ENCODE data around the gene ATF6B. TPM values are rescaled to one million over a fixed set of nuclear protein-coding genes. Genes with fewer than 3 reads are reported as not detected.

Gene ATF6B
- total and polyA plus RNA-seq, 9 donors: 11.7 to 53.3 (median 46.5) TPM

DNA sequence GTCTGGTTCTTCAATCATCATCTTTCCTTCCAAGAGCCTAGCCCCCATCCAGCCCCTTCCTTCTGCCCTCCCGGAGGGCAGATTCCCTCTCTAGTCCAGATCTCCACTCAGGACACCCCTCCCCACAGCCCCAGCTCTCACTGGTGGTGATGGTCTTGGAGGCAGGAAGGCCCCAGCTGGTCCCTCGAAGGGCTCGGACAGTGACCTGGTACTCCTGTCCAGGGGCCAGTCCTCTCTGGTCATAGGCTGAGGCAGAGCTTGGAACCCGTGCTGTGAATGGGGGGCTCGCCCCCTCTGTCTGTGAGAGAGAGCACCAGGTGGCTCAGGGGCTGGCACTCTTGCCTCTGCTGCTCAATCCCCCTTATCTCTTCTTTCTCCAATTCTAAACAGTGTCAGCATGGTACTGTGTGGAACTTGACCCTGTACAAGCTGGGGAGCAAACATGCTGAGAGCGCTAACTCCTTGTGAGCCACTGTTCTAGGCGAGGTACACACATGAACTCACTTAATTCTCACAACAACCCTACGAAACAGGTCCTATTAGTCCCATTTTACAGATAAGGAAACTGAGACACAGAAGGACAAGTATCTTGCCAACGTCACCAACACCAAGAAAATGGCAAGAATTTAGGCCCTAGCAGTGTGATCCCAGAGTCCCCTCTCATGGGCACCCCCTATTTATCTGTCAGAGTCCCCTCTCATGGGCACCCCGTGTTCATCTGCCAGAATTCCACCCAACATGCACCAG is 38.8 kb downstream of the ATF6B start:
- Histone ChIP-seq H3K9me3 (replicated peaks; ENCODE audit: control insufficient read depth, low read depth, low read length) (no peaks in the 10 kb centered on the region), H3K4me1 (ENCODE audit: control insufficient read depth, insufficient read depth, low read length) (peaks cover 16% of the 10 kb centered on the region), H3K27me3 (ENCODE audit: control insufficient read depth, insufficient read depth, low read length) (peaks cover 9% of the 10 kb centered on the region), H3K4me3 (ENCODE audit: low read length) (no peak overlapping the region), H3K36me3 (ENCODE audit: control insufficient read depth, insufficient read depth, low read length) (peaks cover 38% of the 10 kb centered on the region), H3K27ac (ENCODE audit: low read length) (no peak overlapping the region)
- DNase-seq: no peak
- 83% methylated on average over 8 of the region's 10 CpGs for WGBS (ENCODE audit: insufficient coverage)

DNA sequence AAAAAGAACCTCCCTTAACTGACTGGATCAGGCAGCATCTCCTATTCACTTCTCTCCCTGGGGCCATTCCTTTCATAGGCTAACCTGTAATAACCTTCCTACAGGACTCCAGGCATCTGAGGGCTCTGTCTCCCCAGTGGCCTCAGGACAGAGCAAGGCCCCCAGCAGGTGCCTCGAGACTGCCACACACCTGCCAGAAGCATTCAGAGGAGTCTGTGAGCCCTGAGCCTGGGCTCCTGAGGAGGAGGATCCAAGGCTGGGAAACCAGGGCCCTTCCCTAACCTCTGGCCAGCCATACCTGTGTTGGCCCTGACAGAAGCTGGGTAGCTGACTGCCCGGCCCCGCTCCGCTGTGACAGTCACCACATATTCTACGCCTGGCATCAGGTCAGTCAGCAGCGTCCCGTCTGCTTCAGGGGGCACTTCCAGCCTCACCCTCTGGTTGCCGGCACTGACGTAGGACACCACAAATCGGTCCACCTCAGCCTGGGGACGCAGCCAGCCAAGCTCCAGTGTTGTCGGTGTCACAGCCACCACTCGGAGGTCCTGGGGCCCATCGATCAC is 39.5 kb downstream of the ATF6B start:
- H3K9me3 ChIP-seq (replicated peaks; ENCODE audit: control insufficient read depth, low read depth, low read length): no peaks in the 10 kb centered on the region
- peaks cover 9% of the 10 kb centered on the region for H3K27me3 ChIP-seq (ENCODE audit: control insufficient read depth, insufficient read depth, low read length)
- peaks cover 16% of the 10 kb centered on the region for H3K4me1 ChIP-seq (ENCODE audit: control insufficient read depth, insufficient read depth, low read length)
- 88% methylated on average over 9 of the region's 14 CpGs for WGBS (ENCODE audit: insufficient coverage)
- peak; percentile 17 for DNase-seq
- peaks cover 45% of the 10 kb centered on the region for H3K36me3 ChIP-seq (ENCODE audit: control insufficient read depth, insufficient read depth, low read length)
- H3K27ac ChIP-seq (ENCODE audit: low read length): no peak overlapping the region
- no peak overlapping the region for H3K4me3 ChIP-seq (ENCODE audit: low read length)

DNA sequence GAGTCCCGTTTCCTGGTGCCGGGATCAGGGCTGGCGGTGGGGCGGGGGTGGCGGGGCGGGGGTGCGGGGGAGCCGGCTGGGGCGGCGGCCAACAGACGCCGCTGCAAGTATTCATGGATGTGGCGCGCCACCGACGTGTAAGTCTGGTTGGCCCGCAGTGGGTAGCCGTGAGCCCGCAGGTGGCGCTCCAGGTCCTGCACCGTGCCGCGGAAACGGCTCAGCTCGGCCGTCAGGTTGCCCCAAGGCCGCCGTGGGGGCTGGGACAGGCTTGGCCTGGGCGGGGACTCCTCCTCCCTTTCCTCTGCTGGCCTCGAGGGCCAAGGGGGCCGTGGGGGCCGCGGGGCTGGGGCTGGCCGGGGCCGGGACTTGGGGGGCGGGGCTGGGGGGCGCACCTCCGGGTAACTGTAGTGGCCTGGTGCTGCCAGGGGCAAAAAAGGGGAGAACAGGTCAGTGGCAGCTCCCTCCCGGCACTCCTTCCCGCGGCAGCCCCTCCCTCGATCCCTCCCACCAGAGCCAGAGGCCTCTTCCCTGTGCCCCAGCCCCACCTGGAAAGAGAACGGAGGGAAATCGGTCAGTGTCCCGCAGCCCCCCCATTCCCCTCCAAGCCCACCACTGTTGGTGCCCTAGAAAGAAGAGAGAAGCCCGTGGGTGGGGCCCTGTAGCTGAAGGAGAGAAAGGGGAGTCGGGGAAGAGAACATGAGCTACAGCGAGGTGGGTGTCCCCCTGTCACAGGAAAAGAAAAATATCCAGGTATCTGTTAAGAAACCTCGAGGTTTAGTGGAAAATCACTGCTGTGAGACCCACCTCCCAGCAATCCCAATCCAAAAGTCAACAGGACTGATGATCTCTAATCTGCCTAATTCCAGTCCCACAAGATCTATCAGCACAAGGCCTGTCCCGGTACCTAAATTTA is 40.2 kb downstream of the ATF6B start:
- Histone ChIP-seq H3K9me3 (replicated peaks; ENCODE audit: control insufficient read depth, low read depth, low read length) (no peaks in the 10 kb centered on the region), H3K36me3 (ENCODE audit: control insufficient read depth, insufficient read depth, low read length) (peaks cover 48% of the 10 kb centered on the region), H3K27ac (ENCODE audit: low read length) (peak overlapping the region; percentile 25), H3K4me3 (ENCODE audit: low read length) (no peak overlapping the region), H3K27me3 (ENCODE audit: control insufficient read depth, insufficient read depth, low read length) (peaks cover 9% of the 10 kb centered on the region), H3K4me1 (ENCODE audit: control insufficient read depth, insufficient read depth, low read length) (peaks cover 21% of the 10 kb centered on the region)
- DNase-seq: peak; percentile 84
- WGBS (ENCODE audit: insufficient coverage): 6% methylated on average over 22 of the region's 50 CpGs

GRCh38 chr6:32086661-32087573 is 41.1 kb downstream of the ATF6B start:
- peaks cover 9% of the 10 kb centered on the region for H3K27me3 ChIP-seq (ENCODE audit: control insufficient read depth, insufficient read depth, low read length)
- no peak overlapping the region for H3K4me3 ChIP-seq (ENCODE audit: low read length)

GRCh38 chr6:32085759-32086459 is 42.1 kb downstream of the ATF6B start:
- DNase-seq: no peak
- peaks cover 9% of the 10 kb centered on the region for H3K27me3 ChIP-seq (ENCODE audit: control insufficient read depth, insufficient read depth, low read length)
- no peak overlapping the region for H3K27ac ChIP-seq (ENCODE audit: low read length)
- 83% methylated on average over 14 of the region's 17 CpGs for WGBS (ENCODE audit: insufficient coverage)
- H3K9me3 ChIP-seq (replicated peaks; ENCODE audit: control insufficient read depth, low read depth, low read length): no peaks in the 10 kb centered on the region
- H3K36me3 ChIP-seq (ENCODE audit: control insufficient read depth, insufficient read depth, low read length): peaks cover 62% of the 10 kb centered on the region
- no peak overlapping the region for H3K4me3 ChIP-seq (ENCODE audit: low read length)
- peaks cover 38% of the 10 kb centered on the region for H3K4me1 ChIP-seq (ENCODE audit: control insufficient read depth, insufficient read depth, low read length)

More at GRCh38 chr6:32086661-32087573, 41.1 kb downstream of the ATF6B start:
- Histone ChIP-seq H3K9me3 (replicated peaks; ENCODE audit: control insufficient read depth, low read depth, low read length) (no peaks in the 10 kb centered on the region), H3K4me1 (ENCODE audit: control insufficient read depth, insufficient read depth, low read length) (peaks cover 28% of the 10 kb centered on the region), H3K27ac (ENCODE audit: low read length) (peak overlapping the region; percentile 3), H3K36me3 (ENCODE audit: control insufficient read depth, insufficient read depth, low read length) (peaks cover 53% of the 10 kb centered on the region)
- no peak for DNase-seq
- WGBS (ENCODE audit: insufficient coverage): 25% methylated on average over 36 of the region's 45 CpGs

DNA sequence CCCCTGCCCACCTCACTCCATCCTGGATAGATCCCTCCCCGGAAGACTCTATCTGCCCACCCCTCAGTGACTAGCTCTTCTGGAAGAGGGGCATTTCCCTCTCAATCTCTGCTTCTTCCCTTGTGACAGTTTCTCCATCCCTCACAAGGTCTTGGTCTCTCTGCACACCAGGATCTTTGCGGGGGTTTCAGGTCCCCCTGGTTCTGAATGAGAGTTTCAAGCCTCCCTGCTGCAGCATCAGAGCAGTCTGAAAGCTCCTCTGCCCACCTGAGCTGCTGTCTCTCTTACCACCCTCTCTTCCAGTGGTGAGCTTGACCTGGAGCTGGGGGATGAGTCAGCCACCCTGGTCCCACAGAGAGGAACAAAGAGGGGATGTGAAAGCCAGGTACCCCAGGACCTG is 43.3 kb downstream of the ATF6B start:
- H3K36me3 ChIP-seq (ENCODE audit: control insufficient read depth, insufficient read depth, low read length): peaks cover 63% of the 10 kb centered on the region
- 93% methylated on average over 2 of the region's 2 CpGs for WGBS (ENCODE audit: insufficient coverage)

GRCh38 chr6:32083812-32084768 is 44.0 kb downstream of the ATF6B start:
- Histone ChIP-seq H3K4me1 (ENCODE audit: control insufficient read depth, insufficient read depth, low read length) (peaks cover 44% of the 10 kb centered on the region), H3K36me3 (ENCODE audit: control insufficient read depth, insufficient read depth, low read length) (peaks cover 67% of the 10 kb centered on the region), H3K27ac (ENCODE audit: low read length) (peak overlapping the region; percentile 20), H3K27me3 (ENCODE audit: control insufficient read depth, insufficient read depth, low read length) (peaks cover 9% of the 10 kb centered on the region), H3K9me3 (replicated peaks; ENCODE audit: control insufficient read depth, low read depth, low read length) (no peaks in the 10 kb centered on the region), H3K4me3 (ENCODE audit: low read length) (no peak overlapping the region)
- 89% methylated on average over 21 of the region's 22 CpGs for WGBS (ENCODE audit: insufficient coverage)
- no peak for DNase-seq

More for the DNA sequence above, 43.3 kb downstream of the ATF6B start:
- DNase-seq: no peak
- H3K4me1 ChIP-seq (ENCODE audit: control insufficient read depth, insufficient read depth, low read length): peaks cover 44% of the 10 kb centered on the region
- no peaks in the 10 kb centered on the region for H3K9me3 ChIP-seq (replicated peaks; ENCODE audit: control insufficient read depth, low read depth, low read length)
- H3K4me3 ChIP-seq (ENCODE audit: low read length): no peak overlapping the region
- peak overlapping the region; percentile 20 for H3K27ac ChIP-seq (ENCODE audit: low read length)
- H3K27me3 ChIP-seq (ENCODE audit: control insufficient read depth, insufficient read depth, low read length): peaks cover 9% of the 10 kb centered on the region

GRCh38 chr6:32082935-32083334 is 45.1 kb downstream of the ATF6B start:
- H3K4me3 ChIP-seq (ENCODE audit: low read length): no peak overlapping the region
- H3K27me3 ChIP-seq (ENCODE audit: control insufficient read depth, insufficient read depth, low read length): peaks cover 9% of the 10 kb centered on the region
- WGBS (ENCODE audit: insufficient coverage): 50% methylated on average over 6 of the region's 9 CpGs
- H3K27ac ChIP-seq (ENCODE audit: low read length): peak overlapping the region; percentile 87
- H3K9me3 ChIP-seq (replicated peaks; ENCODE audit: control insufficient read depth, low read depth, low read length): no peaks in the 10 kb centered on the region
- H3K36me3 ChIP-seq (ENCODE audit: control insufficient read depth, insufficient read depth, low read length): peaks cover 69% of the 10 kb centered on the region
- DNase-seq: peak; percentile 66
- H3K4me1 ChIP-seq (ENCODE audit: control insufficient read depth, insufficient read depth, low read length): peaks cover 40% of the 10 kb centered on the region
